Thyroid gland (tissue), 4 donors: Measurements from ENCODE around the gene CSTB.

Source experiments
- POLR2A ChIP-seq, 2 donors: fragments of 450-650 bp; IDR thresholded peaks; one replicate each; pipeline ENCODE4 v1.6.1; 2017; ENCODE audit warnings: antibody characterized with exemption in 2 of 2, mild to moderate bottlenecking in 2 of 2, moderate library complexity in 1 of 2
- TF ChIP-seq, protein P1 (sequence below), 6 experiments: fragments of 200-600 bp in 3 of 6; fragments of 450-650 bp in 3 of 6; sonication (generic) in 3 of 6; IDR thresholded peaks; one replicate each; pipeline ENCODE4 v1.5.1; 2016 to 2019; ENCODE audit warnings: antibody characterized with exemption in 6 of 6, mild to moderate bottlenecking in 2 of 6, inconsistent platforms in 1 of 6, moderate library complexity in 1 of 6

DNA sequence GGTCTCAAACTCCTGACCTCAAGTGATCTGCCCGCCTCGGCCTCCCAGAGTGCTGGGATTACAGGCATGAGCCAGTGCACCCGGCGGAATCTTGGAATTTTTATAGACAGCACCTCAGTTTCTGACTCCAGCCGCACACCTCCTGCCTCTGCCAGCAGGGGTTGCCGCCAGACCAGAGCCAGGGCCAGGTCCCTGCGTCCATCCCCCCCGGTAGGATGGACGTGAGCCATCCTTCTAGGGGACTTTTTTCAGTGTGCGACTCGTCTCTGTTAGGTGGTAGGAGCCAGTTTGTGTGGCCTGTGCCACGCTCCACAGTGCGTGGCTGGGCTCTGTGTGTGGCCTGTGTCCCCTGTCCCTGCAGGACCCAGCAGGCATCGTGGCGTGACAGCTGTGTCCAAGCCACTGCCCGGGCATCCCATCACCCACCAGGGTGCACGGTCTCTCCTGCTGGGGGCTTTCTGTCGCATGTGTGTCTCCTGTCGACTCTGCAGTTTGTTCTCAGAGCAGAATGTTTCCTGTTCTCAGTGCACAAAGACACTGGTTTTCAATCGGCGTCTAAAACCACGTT is 15.6 kb downstream of the CSTB start:
- TF ChIP-seq POLR2A (IDR thresholded peaks at IDR 0.05), result no peak
- TF ChIP-seq, protein P1, sequence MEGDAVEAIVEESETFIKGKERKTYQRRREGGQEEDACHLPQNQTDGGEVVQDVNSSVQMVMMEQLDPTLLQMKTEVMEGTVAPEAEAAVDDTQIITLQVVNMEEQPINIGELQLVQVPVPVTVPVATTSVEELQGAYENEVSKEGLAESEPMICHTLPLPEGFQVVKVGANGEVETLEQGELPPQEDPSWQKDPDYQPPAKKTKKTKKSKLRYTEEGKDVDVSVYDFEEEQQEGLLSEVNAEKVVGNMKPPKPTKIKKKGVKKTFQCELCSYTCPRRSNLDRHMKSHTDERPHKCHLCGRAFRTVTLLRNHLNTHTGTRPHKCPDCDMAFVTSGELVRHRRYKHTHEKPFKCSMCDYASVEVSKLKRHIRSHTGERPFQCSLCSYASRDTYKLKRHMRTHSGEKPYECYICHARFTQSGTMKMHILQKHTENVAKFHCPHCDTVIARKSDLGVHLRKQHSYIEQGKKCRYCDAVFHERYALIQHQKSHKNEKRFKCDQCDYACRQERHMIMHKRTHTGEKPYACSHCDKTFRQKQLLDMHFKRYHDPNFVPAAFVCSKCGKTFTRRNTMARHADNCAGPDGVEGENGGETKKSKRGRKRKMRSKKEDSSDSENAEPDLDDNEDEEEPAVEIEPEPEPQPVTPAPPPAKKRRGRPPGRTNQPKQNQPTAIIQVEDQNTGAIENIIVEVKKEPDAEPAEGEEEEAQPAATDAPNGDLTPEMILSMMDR (IDR thresholded peaks at IDR 0.05), result no peak
